ENCODE results near the gene SCG5.

SCG5 gene

DNA sequence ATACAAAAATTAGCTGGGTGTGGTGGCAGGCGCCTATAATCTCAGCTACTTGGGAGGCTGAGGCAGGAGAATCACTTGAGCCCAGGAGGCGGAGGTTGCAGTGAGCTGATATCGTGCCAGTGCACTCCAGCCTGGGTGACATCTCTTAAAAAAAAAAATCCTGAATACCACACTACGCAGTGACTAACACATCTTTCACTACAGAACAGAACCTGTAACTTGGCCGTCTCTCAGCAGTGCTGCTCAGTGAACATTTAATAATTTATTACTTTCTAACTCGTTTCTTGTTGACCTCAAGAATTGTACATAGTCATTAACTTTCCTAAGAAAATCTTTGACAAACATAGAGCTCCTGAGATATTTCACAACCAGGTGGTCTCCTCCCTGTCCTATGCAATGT is 80.1 kb downstream of the SCG5 start:
- DNase-seq (ENCODE audit: extremely low read depth, low read depth) = no peak
- TF ChIP-seq, protein P1, sequence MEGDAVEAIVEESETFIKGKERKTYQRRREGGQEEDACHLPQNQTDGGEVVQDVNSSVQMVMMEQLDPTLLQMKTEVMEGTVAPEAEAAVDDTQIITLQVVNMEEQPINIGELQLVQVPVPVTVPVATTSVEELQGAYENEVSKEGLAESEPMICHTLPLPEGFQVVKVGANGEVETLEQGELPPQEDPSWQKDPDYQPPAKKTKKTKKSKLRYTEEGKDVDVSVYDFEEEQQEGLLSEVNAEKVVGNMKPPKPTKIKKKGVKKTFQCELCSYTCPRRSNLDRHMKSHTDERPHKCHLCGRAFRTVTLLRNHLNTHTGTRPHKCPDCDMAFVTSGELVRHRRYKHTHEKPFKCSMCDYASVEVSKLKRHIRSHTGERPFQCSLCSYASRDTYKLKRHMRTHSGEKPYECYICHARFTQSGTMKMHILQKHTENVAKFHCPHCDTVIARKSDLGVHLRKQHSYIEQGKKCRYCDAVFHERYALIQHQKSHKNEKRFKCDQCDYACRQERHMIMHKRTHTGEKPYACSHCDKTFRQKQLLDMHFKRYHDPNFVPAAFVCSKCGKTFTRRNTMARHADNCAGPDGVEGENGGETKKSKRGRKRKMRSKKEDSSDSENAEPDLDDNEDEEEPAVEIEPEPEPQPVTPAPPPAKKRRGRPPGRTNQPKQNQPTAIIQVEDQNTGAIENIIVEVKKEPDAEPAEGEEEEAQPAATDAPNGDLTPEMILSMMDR (IDR thresholded peaks at IDR 0.05; ENCODE audit: low read depth, low read length) = no peak

DNA sequence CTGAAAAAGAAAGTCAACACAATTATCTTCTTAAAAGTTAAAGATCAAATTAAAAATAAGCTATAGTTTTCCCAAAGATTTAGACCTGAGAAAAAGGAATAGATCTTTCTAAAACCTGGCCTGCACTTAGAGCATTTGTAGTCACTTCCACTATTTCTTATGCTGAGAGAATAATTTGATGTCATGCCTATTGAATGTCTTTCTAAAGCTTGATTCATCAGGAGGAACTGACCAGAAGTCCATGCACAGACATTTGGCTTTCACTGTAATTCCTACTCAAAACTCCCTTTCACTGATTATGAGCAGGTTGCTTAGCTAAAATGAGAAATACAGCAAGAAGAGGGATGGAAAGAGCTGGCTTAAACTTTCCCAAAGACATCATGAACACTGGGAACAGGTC is 80.6 kb downstream of the SCG5 start:
- DNase-seq (ENCODE audit: extremely low read depth, low read depth) = no peak
- TF ChIP-seq, protein P1 (IDR thresholded peaks at IDR 0.05; ENCODE audit: low read depth, low read length) = no peak

DNA sequence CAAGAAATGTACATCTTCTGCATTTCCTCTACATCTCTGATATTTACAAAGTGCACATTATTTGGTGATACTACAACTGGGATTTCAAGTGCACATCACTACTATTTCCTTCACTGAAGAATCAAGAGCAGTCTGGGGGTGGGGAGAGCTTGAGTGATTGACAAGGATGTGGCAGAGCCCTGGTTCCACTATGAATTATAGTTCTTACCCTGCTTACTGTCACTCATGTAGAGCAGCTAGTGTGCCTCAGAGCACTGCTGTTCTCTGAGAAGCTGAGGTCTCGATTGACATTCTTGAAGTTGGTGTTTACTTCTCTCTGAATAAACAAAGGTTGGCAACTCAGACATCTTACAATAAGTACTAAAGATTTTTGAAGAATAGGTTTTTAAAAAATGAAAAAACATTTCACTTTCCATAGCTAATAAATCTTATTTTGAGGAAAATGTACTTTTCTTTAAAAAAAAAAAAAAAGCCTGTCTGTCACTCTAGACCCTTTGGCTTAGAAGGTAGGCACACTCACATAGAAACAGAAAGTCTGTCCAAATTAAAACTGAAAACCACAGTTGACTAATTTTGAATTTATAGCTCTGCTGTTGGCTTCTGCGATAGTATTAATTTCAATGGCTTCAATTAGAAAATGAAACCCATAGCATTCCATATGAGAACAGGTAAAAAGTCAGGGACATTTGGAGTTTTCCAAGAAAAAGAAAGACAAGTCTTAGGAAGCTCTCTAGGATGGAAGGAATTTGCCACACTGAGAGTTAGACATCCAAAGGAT is 81.8 kb downstream of the SCG5 start:
- TF ChIP-seq, protein P1 (IDR thresholded peaks at IDR 0.05; ENCODE audit: low read depth, low read length) = no peak
- no peak for DNase-seq (ENCODE audit: extremely low read depth, low read depth)

DNA sequence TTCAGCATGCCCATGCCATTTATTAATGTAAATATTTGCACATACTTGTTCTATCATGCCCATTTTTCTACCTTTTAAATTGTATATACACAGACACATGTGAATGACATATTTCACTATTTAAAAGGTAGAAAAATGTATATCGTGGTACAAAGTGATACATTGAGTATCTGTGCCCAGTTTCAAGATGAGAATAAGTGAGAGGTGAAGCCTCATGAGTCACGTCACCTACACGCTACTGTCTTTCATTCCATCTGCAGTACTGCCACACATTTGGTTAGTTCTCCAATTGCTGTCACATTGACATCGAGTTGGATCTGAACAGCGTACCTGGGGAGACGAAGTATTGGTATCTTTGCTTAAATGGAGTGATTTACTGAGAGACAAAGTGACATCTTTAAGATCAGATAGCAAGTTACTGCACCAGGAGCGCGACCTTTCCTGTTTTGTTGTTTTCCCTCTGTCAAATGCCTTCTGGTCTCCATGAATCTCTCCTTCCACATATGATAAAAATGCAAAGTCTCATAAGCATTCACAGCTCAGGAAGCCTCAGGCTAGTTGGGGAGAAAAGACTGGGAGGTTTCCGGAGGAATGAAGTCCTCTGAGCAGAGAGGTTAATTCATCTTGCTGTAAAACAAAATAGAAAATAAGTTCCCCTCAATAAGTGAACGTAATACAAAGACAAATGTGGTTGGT is 88.3 kb downstream of the SCG5 start:
- no peak for DNase-seq (ENCODE audit: extremely low read depth, low read depth)
- TF ChIP-seq, protein P1 (IDR thresholded peaks at IDR 0.05; ENCODE audit: low read depth, low read length) = no peak

DNA sequence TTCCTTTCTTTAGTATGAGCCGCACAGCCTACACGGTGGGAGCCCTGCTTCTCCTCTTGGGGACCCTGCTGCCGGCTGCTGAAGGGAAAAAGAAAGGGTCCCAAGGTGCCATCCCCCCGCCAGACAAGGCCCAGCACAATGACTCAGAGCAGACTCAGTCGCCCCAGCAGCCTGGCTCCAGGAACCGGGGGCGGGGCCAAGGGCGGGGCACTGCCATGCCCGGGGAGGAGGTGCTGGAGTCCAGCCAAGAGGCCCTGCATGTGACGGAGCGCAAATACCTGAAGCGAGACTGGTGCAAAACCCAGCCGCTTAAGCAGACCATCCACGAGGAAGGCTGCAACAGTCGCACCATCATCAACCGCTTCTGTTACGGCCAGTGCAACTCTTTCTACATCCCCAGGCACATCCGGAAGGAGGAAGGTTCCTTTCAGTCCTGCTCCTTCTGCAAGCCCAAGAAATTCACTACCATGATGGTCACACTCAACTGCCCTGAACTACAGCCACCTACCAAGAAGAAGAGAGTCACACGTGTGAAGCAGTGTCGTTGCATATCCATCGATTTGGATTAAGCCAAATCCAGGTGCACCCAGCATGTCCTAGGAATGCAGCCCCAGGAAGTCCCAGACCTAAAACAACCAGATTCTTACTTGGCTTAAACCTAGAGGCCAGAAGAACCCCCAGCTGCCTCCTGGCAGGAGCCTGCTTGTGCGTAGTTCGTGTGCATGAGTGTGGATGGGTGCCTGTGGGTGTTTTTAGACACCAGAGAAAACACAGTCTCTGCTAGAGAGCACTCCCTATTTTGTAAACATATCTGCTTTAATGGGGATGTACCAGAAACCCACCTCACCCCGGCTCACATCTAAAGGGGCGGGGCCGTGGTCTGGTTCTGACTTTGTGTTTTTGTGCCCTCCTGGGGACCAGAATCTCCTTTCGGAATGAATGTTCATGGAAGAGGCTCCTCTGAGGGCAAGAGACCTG is 89.5 kb downstream of the SCG5 start:
- TF ChIP-seq, protein P1 (IDR thresholded peaks at IDR 0.05; ENCODE audit: low read depth, low read length) = no peak

DNA sequence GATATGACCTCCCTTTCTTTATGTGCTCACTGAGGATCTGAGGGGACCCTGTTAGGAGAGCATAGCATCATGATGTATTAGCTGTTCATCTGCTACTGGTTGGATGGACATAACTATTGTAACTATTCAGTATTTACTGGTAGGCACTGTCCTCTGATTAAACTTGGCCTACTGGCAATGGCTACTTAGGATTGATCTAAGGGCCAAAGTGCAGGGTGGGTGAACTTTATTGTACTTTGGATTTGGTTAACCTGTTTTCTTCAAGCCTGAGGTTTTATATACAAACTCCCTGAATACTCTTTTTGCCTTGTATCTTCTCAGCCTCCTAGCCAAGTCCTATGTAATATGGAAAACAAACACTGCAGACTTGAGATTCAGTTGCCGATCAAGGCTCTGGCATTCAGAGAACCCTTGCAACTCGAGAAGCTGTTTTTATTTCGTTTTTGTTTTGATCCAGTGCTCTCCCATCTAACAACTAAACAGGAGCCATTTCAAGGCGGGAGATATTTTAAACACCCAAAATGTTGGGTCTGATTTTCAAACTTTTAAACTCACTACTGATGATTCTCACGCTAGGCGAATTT is 91.2 kb downstream of the SCG5 start:
- no peak for DNase-seq (ENCODE audit: extremely low read depth, low read depth)
- TF ChIP-seq, protein P1 (IDR thresholded peaks at IDR 0.05; ENCODE audit: low read depth, low read length) = no peak

More for the DNA sequence above, 89.5 kb downstream of the SCG5 start:
- DNase-seq (ENCODE audit: extremely low read depth, low read depth) = no peak
